ENCODE results near the gene CYFIP2.

GRCh38 chr5:157389103-157389502, 123.2 kb downstream of the CYFIP2 start:
- TF ChIP-seq EZH2 (IDR thresholded peaks at IDR 0.05; ENCODE audit: insufficient read depth, poor library complexity, severe bottlenecking) (no peak), EZH2phosphoT487 (IDR thresholded peaks at IDR 0.05; ENCODE audit: insufficient read depth, low read depth) (no peak)
